ENCODE results near the gene MARVELD2. TPM values are rescaled to one million over a fixed set of nuclear protein-coding genes. Genes with fewer than 3 reads are reported as not detected.
"Not testable (repeated sequence)": the region's sequence is repeated elsewhere in the genome, so short reads cannot be mapped to it uniquely, and the experiment has no call there.

MARVELD2 gene
- total RNA-seq (under 1 TPM in 3 of 5 experiments, not detected in 2; 0.45 to 0.94 (median 0.84) TPM), polyA plus RNA-seq (1 to 10 TPM in 1 of 2 donors, under 1 TPM in 1; 0.37 to 1.1 TPM), total RNA-seq (0.54 reads per million)

- peaks cover 0 to 2% (median 0%) of the 10 kb centered on the region in 11 donors for H3K9me3 Mint-ChIP-seq
- peaks cover 0 to 9% (median 0%) of the 10 kb centered on the region in 5 donors for H3K27me3 Mint-ChIP-seq
- POLR2A ChIA-PET, result no interaction called here
- DNase-seq, result peak; percentile 7 to 32 (median 25)
- H3K4me1 Mint-ChIP-seq, result peaks cover 0 to 21% (median 8%) of the 10 kb centered on the region in 7 donors
- CTCF ChIA-PET, result no interaction called here
- Histone ChIP-seq H3K27ac (ENCODE audit: low read depth, low read length) (peak within 1 kb of the TSS; percentile 47), H3K27me3 (ENCODE audit: control insufficient read depth in 2 of 2, insufficient read depth in 2 of 2, low read length in 2 of 2) (no peaks in the 10 kb centered on the region), H3K36me3 (ENCODE audit: control insufficient read depth in 2 of 3, insufficient read depth in 3 of 3, low read length in 3 of 3) (no peaks in the 10 kb centered on the region), H3K4me1 (ENCODE audit: control insufficient read depth in 2 of 2, insufficient read depth in 2 of 2, low read length in 2 of 2) (no peaks in the 10 kb centered on the region), H3K9me3 (ENCODE audit: control insufficient read depth in 2 of 3, low read length in 3 of 3) (no peaks in the 10 kb centered on the region), H3K4me3 (ENCODE audit: low read length) (peak within 1 kb of the TSS; percentile 61)
- H3K4me3 Mint-ChIP-seq, result peak within 1 kb of the TSS; percentile 61 to 87 (median 70)
- ATAC-seq, result peak; percentile 79
- peak within 1 kb of the TSS in 8 of 9 donors; percentile 33 to 79 (median 52) for H3K27ac Mint-ChIP-seq
- peaks cover 3 to 24% (median 11%) of the 10 kb centered on the region in 5 donors for H3K36me3 Mint-ChIP-seq
- intact Hi-C loops (cut with micrococcal nuclease), result no loop called here
Observed at GRCh38 chr5:69414885-69415583, at the start of gene MARVELD2. MARVELD2 (plus strand) TSS chr5:69415116; CDS start chr5:69419386, 4,270 bp downstream.

GRCh38 chr5:69367697-69368279, 47.1 kb upstream of the MARVELD2 start:
- CTCF ChIA-PET, result no interaction called here
- Histone ChIP-seq H3K36me3 (ENCODE audit: control insufficient read depth in 2 of 3, insufficient read depth in 3 of 3, low read length in 3 of 3) (peaks cover 4 to 25% (median 8%) of the 10 kb centered on the region in 3 experiments), H3K9me3 (ENCODE audit: control insufficient read depth in 2 of 3, low read length in 3 of 3) (no peaks in the 10 kb centered on the region), H3K4me1 (ENCODE audit: control insufficient read depth in 2 of 2, insufficient read depth in 2 of 2, low read length in 2 of 2) (peaks cover 18 to 23% of the 10 kb centered on the region in 2 donors), H3K27ac (ENCODE audit: low read depth, low read length) (peak overlapping the region; percentile 99), H3K4me3 (ENCODE audit: low read length) (peak overlapping the region; percentile 97), H3K27me3 (ENCODE audit: control insufficient read depth in 2 of 2, insufficient read depth in 2 of 2, low read length in 2 of 2) (no peaks in the 10 kb centered on the region)
- POLR2A ChIA-PET, result interaction anchor here (1.1 to 1.3 kb wide), 2 partner anchors 61 to 274 kb away, joined by 3 to 5 read pairs; partner anchors contain the start of gene SLC30A5
- Mint-ChIP-seq H3K4me1 (peaks cover 22 to 69% (median 53%) of the 10 kb centered on the region in 7 donors), H3K9me3 (no peaks in the 10 kb centered on the region), H3K27me3 (no peaks in the 10 kb centered on the region), H3K36me3 (peaks cover 4 to 19% (median 13%) of the 10 kb centered on the region in 5 donors), H3K27ac (peak overlapping the region; percentile 95 to 100 (median 98)), H3K4me3 (peak overlapping the region; percentile 91 to 100 (median 97))
- ATAC-seq (no peak), DNase-seq (no peak)
- intact Hi-C loops (cut with micrococcal nuclease), result no loop called here

GRCh38 chr5:69368458-69369339, 46.2 kb upstream of the MARVELD2 start:
- Mint-ChIP-seq H3K36me3 (peaks cover 6 to 13% (median 10%) of the 10 kb centered on the region in 5 donors), H3K27ac (peak overlapping the region; percentile 95 to 100 (median 98)), H3K4me3 (peak overlapping the region; percentile 91 to 100 (median 97)), H3K4me1 (peaks cover 24 to 67% (median 51%) of the 10 kb centered on the region in 7 donors), H3K27me3 (no peaks in the 10 kb centered on the region), H3K9me3 (no peaks in the 10 kb centered on the region)
- H3K36me3 ChIP-seq (ENCODE audit: control insufficient read depth in 2 of 3, insufficient read depth in 3 of 3, low read length in 3 of 3), result peaks cover 0 to 20% (median 8%) of the 10 kb centered on the region in 3 experiments
- peak overlapping the region; percentile 97 for H3K4me3 ChIP-seq (ENCODE audit: low read length)
- H3K27me3 ChIP-seq (ENCODE audit: control insufficient read depth in 2 of 2, insufficient read depth in 2 of 2, low read length in 2 of 2), result no peaks in the 10 kb centered on the region
- peaks cover 18 to 23% of the 10 kb centered on the region in 2 donors for H3K4me1 ChIP-seq (ENCODE audit: control insufficient read depth in 2 of 2, insufficient read depth in 2 of 2, low read length in 2 of 2)
- ATAC-seq, result peak; percentile 28
- H3K9me3 ChIP-seq (ENCODE audit: control insufficient read depth in 2 of 3, low read length in 3 of 3), result no peaks in the 10 kb centered on the region
- DNase-seq, result peak in 7 of 9 donors; percentile 36 to 74 (median 54)
- intact Hi-C loops (cut with micrococcal nuclease), result loop anchor here (1.0 kb wide), 8 partner anchors 36 to 325 kb away; partner anchors contain the start of genes CCDC125 (in 2 of the 2), CDK7 (in 2 of the 2), CENPH (in 2 of the 2) and CCNB1 (in 1 of the 2)
- peak overlapping the region; percentile 99 for H3K27ac ChIP-seq (ENCODE audit: low read depth, low read length)
- ChIA-PET POLR2A (interaction anchor here (1.3 kb wide), 1 partner anchor 275 kb away, joined by 5 read pairs; the partner anchor contains the start of gene SLC30A5), CTCF (no interaction called here)

GRCh38 chr5:69369340-69370121, 45.4 kb upstream of the MARVELD2 start, which contains the start of the genes AK6, RAD17 and TAF9:
AK6 (minus strand) TSS chr5:69369520; CDS start chr5:69369490, 30 bp downstream.
RAD17 (plus strand) TSS chr5:69369818; CDS start chr5:69372209, 2,391 bp downstream.
TAF9 (minus strand) TSS chr5:69369520; CDS start chr5:69365737, 3,783 bp downstream.
- Histone ChIP-seq H3K27ac (ENCODE audit: low read depth, low read length) (peak within 1 kb of the TSS; percentile 99), H3K27me3 (ENCODE audit: control insufficient read depth in 2 of 2, insufficient read depth in 2 of 2, low read length in 2 of 2) (no peaks in the 10 kb centered on the region), H3K9me3 (ENCODE audit: control insufficient read depth in 2 of 3, low read length in 3 of 3) (no peaks in the 10 kb centered on the region), H3K4me3 (ENCODE audit: low read length) (peak within 1 kb of the TSS; percentile 97), H3K36me3 (ENCODE audit: control insufficient read depth in 2 of 3, insufficient read depth in 3 of 3, low read length in 3 of 3) (peaks cover 0 to 19% (median 4%) of the 10 kb centered on the region in 3 experiments), H3K4me1 (ENCODE audit: control insufficient read depth in 2 of 2, insufficient read depth in 2 of 2, low read length in 2 of 2) (peaks cover 18 to 20% of the 10 kb centered on the region in 2 donors)
- CTCF ChIA-PET, result interaction anchor here (0.8 kb wide), 1 partner anchor 326 kb away, joined by 3 read pairs; no protein-coding TSS in a partner anchor
- H3K9me3 Mint-ChIP-seq, result no peaks in the 10 kb centered on the region
- H3K27ac Mint-ChIP-seq, result peak within 1 kb of the TSS; percentile 95 to 100 (median 99)
- DNase-seq (peak; percentile 90 to 99 (median 95)), ATAC-seq (peak; percentile 95)
- H3K27me3 Mint-ChIP-seq, result no peaks in the 10 kb centered on the region
- peaks cover 20 to 63% (median 51%) of the 10 kb centered on the region in 7 donors for H3K4me1 Mint-ChIP-seq
- POLR2A ChIA-PET, result interaction anchor here (0.7 to 1.0 kb wide), 5 partner anchors 37 to 276 kb away, joined by 3 to 9 read pairs (median 3); partner anchors contain the start of genes CCDC125 and CCNB1
- H3K4me3 Mint-ChIP-seq, result peak within 1 kb of the TSS; percentile 91 to 100 (median 97)
- intact Hi-C loops (cut with micrococcal nuclease), result loop anchor here (1.0 to 5.0 kb wide), 9 partner anchors 37 to 1152 kb away; partner anchors contain the start of genes CCDC125 (in 2 of the 2), CDK7 (in 2 of the 2), CENPH (in 2 of the 2) and CCNB1 (in 1 of the 2)
- H3K36me3 Mint-ChIP-seq, result peaks cover 8 to 13% (median 10%) of the 10 kb centered on the region in 5 donors

GRCh38 chr5:69370335-69370734, 44.6 kb upstream of the MARVELD2 start:
- peak overlapping the region; percentile 99 for H3K27ac ChIP-seq (ENCODE audit: low read depth, low read length)
- H3K9me3 ChIP-seq (ENCODE audit: control insufficient read depth in 2 of 3, low read length in 3 of 3); H3K27me3 ChIP-seq (ENCODE audit: control insufficient read depth in 2 of 2, insufficient read depth in 2 of 2, low read length in 2 of 2); H3K9me3 Mint-ChIP-seq; ATAC-seq; H3K27me3 Mint-ChIP-seq; DNase-seq: not testable (repeated sequence)
- H3K4me1 Mint-ChIP-seq, result peaks cover 20 to 56% (median 45%) of the 10 kb centered on the region in 7 donors
- H3K4me1 ChIP-seq (ENCODE audit: control insufficient read depth in 2 of 2, insufficient read depth in 2 of 2, low read length in 2 of 2), result peaks cover 15 to 20% of the 10 kb centered on the region in 2 donors
- CTCF ChIA-PET, result interaction anchor here (0.8 kb wide), 1 partner anchor 327 kb away, joined by 3 read pairs; no protein-coding TSS in a partner anchor
- H3K36me3 ChIP-seq (ENCODE audit: control insufficient read depth in 2 of 3, insufficient read depth in 3 of 3, low read length in 3 of 3), result peaks cover 0 to 18% (median 0%) of the 10 kb centered on the region in 3 experiments
- H3K4me3 Mint-ChIP-seq, result peak overlapping the region; percentile 91 to 99 (median 94)
- intact Hi-C loops (cut with micrococcal nuclease), result loop anchor here in 1 of 2 donors (5.0 kb wide), 1 partner anchor 1153 kb away; the partner anchor contains the start of gene PIK3R1
- H3K27ac Mint-ChIP-seq, result peak overlapping the region; percentile 95 to 100 (median 98)
- peak overlapping the region; percentile 97 for H3K4me3 ChIP-seq (ENCODE audit: low read length)
- POLR2A ChIA-PET, result interaction anchor here (0.7 to 1.0 kb wide), 5 partner anchors 38 to 277 kb away, joined by 3 to 9 read pairs (median 3); partner anchors contain the start of genes CCDC125 and CCNB1
- H3K36me3 Mint-ChIP-seq, result peaks cover 3 to 11% (median 7%) of the 10 kb centered on the region in 5 donors
